Measurements from ENCODE around the gene DNAJB14. TPM values are rescaled to one million over a fixed set of nuclear protein-coding genes. Genes with fewer than 3 reads are reported as not detected.

Gene DNAJB14
- total and polyA plus RNA-seq, 2 donors from 2014 or later = 8.1 to 51.7 TPM

DNA sequence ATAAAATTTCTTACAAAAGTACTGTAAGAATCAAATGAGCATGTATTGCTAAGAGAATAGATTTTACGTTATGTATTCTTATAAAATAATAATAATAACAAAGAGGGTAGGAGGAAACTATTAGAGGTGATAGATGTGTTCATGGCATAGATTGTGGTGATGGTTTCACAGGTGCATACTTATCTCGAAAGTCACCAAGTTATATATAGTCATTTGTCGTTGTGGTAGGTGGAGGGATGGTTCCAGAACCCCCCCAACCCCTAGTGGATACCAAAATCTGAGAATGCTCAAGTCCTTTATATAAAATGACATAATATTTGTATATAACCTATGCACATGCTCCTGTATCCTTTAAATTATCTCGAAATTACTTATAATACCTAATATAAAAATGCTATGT lies 40.4 kb upstream of the DNAJB14 start:
- DNase-seq (no peak), FAIRE-seq (no peak)
- Histone ChIP-seq H3K36me3 (ENCODE audit: control insufficient read depth in 2 of 3, insufficient read depth in 3 of 3, low read length in 3 of 3) (no peaks in the 10 kb centered on the region), H3K4me1 (ENCODE audit: control insufficient read depth in 2 of 3, insufficient read depth in 2 of 3, low read depth in 1 of 3, low read length in 3 of 3) (no peaks in the 10 kb centered on the region), H3K9me3 (ENCODE audit: control insufficient read depth in 2 of 3, insufficient read depth in 1 of 3, low read length in 3 of 3) (no peaks in the 10 kb centered on the region), H3K27me3 (ENCODE audit: control insufficient read depth, insufficient read depth, low read length) (no peaks in the 10 kb centered on the region), H3K4me3 (ENCODE audit: low read length in 3 of 3) (no peak overlapping the region), H3K27ac (ENCODE audit: low read depth in 2 of 2, low read length in 2 of 2) (no peak overlapping the region), H3K9ac (ENCODE audit: low read length in 3 of 3) (no peak overlapping the region)
- intact Hi-C loops (cut with DNase I) = no loop called here
- TF ChIP-seq, protein P1, sequence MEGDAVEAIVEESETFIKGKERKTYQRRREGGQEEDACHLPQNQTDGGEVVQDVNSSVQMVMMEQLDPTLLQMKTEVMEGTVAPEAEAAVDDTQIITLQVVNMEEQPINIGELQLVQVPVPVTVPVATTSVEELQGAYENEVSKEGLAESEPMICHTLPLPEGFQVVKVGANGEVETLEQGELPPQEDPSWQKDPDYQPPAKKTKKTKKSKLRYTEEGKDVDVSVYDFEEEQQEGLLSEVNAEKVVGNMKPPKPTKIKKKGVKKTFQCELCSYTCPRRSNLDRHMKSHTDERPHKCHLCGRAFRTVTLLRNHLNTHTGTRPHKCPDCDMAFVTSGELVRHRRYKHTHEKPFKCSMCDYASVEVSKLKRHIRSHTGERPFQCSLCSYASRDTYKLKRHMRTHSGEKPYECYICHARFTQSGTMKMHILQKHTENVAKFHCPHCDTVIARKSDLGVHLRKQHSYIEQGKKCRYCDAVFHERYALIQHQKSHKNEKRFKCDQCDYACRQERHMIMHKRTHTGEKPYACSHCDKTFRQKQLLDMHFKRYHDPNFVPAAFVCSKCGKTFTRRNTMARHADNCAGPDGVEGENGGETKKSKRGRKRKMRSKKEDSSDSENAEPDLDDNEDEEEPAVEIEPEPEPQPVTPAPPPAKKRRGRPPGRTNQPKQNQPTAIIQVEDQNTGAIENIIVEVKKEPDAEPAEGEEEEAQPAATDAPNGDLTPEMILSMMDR (IDR thresholded peaks at IDR 0.05; ENCODE audit: borderline replicate concordance, extremely low read depth, insufficient read depth) = no peak

DNA sequence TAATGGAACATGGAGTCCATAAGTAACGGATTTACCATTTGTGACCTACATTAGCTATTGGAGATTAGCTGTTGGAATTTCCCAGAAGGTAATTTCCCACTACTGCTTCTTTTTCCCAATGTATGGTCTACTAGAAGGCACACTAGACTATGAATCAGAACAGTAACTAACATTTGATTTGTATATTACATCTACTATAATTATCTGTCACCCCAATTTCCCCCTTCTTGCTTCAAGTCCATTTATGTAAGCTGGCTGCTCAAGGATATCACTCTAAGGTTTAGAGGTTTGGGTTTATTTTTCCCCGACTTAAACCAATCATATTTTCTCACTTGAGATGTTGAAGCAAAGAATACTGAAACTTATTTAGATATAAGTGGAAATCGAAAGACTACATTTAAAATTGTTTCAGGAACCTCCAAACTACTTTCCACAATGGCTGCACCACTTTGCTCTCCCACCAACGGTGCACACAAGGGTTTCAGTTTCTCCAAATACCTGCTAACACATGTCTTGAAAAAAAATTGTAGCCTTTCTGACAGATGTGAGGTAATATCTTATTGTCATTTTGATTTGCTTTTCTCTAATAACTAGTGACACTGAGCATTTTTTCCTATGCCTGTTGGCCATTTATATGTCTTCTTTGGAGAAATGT lies 37.0 kb upstream of the DNAJB14 start:
- no peaks in the 10 kb centered on the region for H3K9me3 ChIP-seq (ENCODE audit: control insufficient read depth in 2 of 3, insufficient read depth in 1 of 3, low read length in 3 of 3)
- DNase-seq (no peak), FAIRE-seq (no peak)
- H3K4me1 ChIP-seq (ENCODE audit: control insufficient read depth in 2 of 3, insufficient read depth in 2 of 3, low read depth in 1 of 3, low read length in 3 of 3) = no peaks in the 10 kb centered on the region
- H3K27ac ChIP-seq (ENCODE audit: low read depth in 2 of 2, low read length in 2 of 2) = no peak overlapping the region
- H3K36me3 ChIP-seq (ENCODE audit: control insufficient read depth in 2 of 3, insufficient read depth in 3 of 3, low read length in 3 of 3) = no peaks in the 10 kb centered on the region
- intact Hi-C loops (cut with DNase I) = no loop called here
- no peaks in the 10 kb centered on the region for H3K27me3 ChIP-seq (ENCODE audit: control insufficient read depth, insufficient read depth, low read length)
- no peak overlapping the region for H3K9ac ChIP-seq (ENCODE audit: low read length in 3 of 3)
- H3K4me3 ChIP-seq (ENCODE audit: low read length in 3 of 3) = no peak overlapping the region
- TF ChIP-seq, protein P1 (IDR thresholded peaks at IDR 0.05; ENCODE audit: borderline replicate concordance, extremely low read depth, insufficient read depth) = no peak

DNA sequence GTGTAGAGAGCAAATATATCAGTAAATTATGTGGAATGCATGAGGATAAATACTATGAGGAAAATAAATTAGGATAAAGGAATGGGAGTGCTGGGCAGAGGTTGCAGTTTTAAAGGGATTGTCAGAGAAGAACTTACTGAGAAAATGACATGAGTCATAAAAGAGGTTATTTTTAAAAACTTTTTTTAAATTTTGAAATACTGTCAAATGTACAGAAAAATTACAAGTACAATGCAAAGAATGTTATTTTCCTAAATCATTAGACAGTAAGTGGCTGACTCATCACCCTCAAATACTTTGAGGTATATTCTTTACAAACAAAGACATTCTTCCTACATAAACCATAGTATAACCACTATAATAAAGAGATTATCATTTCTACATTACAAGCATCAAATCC lies 33.5 kb upstream of the DNAJB14 start:
- H3K4me3 ChIP-seq (ENCODE audit: low read length in 3 of 3) = no peak overlapping the region
- DNase-seq (no peak), FAIRE-seq (no peak)
- intact Hi-C loops (cut with DNase I) = no loop called here
- TF ChIP-seq, protein P1 (IDR thresholded peaks at IDR 0.05; ENCODE audit: borderline replicate concordance, extremely low read depth, insufficient read depth) = no peak
- no peaks in the 10 kb centered on the region for H3K9me3 ChIP-seq (ENCODE audit: control insufficient read depth in 2 of 3, insufficient read depth in 1 of 3, low read length in 3 of 3)
- no peak overlapping the region for H3K27ac ChIP-seq (ENCODE audit: low read depth in 2 of 2, low read length in 2 of 2)
- H3K4me1 ChIP-seq (ENCODE audit: control insufficient read depth in 2 of 3, insufficient read depth in 2 of 3, low read depth in 1 of 3, low read length in 3 of 3) = no peaks in the 10 kb centered on the region
- H3K9ac ChIP-seq (ENCODE audit: low read length in 3 of 3) = no peak overlapping the region
- H3K36me3 ChIP-seq (ENCODE audit: control insufficient read depth in 2 of 3, insufficient read depth in 3 of 3, low read length in 3 of 3) = no peaks in the 10 kb centered on the region
- H3K27me3 ChIP-seq (ENCODE audit: control insufficient read depth, insufficient read depth, low read length) = no peaks in the 10 kb centered on the region

Measured in kidney (tissue), 14 donors.